DMS 273 (cell line): ENCODE results near the gene ATOH8.

Experiments used
- DNase-seq: peaks from one replicate; lab custom pipeline; 2025; ENCODE audit not compliant: unreplicated experiment; lab: John Stamatoyannopoulos, UW

The ATOH8 gene

DNA sequence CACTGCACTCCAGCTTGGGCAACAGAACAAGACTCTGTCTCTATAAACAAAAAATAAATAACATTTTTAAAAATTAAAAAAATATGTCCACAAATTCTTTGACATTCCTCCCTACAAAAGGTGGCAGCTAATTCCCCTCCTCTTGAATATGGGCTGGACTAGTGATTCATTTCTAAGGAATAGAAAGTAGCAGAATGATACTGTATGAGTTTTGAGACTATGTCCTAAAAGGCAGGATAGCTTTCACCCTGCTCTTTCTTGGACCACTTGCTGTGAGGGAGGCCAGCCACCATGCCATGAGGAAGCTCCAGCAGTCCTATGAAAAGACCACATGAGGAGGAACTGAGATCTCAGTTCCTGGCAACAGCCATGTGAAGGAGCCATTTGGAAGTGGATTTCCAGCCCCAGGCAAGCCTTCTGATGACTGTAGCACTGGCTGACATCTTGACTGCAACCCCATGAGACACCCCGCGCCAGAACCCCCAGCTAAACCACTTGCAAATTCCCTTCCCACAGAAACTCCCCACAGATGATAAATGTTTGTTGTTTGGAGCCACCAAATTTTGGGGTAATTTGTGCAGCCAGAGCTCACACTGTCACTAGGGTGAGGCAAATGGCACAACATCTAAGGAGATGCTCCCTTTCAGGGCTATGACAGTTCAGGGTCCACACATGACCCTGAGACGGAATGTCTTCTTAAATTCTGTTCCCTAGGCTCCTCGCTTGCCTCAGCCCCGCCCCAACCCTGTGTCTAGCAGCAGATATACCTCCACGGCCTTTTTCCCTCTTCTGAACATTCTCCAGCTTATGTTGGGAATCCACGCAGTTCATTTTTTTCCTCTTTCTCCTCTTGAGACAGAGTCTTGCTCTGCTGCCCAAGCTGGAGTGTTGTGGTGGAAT is 17.1 kb upstream of the ATOH8 start:
- DNase-seq = no peak

DNA sequence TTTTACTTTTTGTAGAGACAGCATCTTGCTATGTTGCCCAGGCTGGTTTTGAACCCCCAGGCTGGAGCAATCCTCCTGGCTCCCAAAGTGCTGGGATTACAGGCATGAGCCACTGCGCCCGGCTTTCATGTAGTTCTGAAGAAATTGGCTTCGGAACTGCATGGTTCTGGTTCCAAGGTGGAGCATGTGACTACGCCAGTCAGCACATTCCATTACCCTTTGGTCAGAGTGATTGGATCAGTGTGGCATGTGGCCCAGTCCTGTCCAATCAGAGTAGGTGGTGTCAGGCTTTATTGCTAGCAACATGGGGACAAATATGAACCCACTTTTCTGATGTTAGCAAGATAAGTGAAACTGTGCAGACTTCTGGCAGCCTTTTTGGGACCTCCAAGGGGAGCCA is 16.3 kb upstream of the ATOH8 start:
- no peak for DNase-seq

DNA sequence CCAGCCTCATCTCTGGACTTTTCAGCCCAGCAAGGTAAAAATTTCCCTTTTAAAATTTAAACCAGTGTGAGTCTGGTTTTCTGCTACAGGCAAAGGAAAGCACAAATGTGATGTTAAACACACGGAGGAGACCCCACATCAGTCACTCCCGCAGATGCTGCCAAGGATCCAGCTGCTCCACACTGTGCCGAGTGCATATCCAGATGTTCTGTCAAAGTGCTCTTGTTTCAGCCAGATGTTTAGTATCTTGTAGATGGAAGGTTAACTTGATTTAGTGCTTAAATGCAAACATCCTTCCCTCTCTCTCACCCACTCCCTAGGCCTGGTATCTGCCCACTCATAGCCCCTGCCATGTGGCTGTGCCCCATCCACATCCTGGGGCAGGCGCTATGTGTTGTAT is 15.8 kb upstream of the ATOH8 start:
- DNase-seq = no peak

DNA sequence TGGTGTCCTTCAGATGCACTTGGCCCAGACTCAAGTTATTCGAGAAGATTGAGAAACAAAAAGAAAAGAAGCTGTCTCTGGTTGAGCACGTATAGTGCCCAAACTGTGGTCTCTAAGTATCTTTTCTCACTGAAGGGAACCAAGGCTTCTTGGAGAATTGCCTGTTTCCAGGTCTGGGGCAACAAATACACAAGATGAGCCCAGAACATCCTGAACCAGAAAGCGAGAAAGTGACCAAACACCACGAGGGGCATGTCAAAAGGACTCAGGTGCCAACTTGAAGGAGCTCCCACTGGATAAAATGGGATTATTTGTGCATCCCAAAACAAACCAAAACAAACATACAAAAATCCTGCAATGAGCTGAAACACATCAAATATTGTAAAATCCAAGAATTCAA is 13.6 kb upstream of the ATOH8 start:
- no peak for DNase-seq

DNA sequence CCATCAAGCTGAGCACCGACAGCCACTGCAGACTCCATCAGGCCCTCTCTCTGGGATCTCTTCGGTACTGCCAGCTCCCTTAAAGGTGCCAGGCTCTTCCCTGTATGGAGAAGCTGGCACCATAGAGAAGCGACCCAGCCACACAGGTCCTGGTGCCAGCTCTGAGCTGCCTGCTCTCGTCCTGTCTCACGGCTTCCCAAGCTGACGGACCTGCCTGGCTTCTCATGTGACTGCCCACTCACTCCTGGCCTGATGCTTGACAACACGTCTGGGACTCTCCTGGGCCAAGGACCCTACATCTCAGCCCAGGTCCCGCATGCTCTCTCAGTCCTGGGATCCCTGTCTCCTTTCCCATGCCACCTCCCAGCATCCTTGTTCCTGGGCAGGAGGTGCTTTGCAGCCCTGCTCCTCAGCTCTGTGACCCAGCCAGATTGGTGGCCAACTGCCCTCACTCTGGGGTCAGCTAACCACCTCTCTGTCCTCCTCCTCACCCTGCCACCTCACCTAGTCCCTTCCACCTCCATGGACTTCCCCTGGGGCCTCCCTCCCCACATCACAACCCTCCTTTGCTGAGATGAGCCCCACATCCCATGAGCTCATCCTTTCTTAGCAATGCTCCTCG is 12.5 kb upstream of the ATOH8 start:
- no peak for DNase-seq

DNA sequence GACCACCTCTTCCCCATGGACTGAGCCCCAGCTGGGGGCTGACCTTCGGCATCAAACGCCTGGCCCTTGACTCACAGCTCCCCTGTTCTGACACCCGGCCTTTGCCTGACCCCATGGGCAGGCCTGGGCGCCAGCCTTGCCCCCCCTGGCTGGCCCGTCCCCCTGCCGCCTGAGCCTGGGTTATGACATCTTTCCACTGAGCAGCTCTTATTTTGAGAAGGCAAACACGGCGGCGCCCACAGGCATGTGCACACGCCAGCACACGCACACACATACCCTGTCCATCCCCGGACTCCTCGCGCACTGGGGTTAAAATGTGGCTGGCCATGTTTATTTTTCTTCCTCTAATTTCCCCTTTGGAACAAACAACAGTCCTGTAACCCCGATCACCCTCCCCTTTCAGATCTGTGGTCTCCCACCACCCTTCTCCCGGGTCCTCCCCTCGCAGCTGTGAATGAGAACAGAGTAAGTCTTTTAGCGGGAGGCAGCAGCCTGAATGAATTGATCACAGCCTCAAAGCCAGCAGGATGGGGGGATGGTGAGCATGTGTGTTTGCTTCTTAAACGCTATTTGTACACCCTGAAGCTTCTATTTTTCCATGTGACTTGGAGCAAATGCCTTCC is 11.8 kb upstream of the ATOH8 start:
- peak; percentile 88 for DNase-seq

DNA sequence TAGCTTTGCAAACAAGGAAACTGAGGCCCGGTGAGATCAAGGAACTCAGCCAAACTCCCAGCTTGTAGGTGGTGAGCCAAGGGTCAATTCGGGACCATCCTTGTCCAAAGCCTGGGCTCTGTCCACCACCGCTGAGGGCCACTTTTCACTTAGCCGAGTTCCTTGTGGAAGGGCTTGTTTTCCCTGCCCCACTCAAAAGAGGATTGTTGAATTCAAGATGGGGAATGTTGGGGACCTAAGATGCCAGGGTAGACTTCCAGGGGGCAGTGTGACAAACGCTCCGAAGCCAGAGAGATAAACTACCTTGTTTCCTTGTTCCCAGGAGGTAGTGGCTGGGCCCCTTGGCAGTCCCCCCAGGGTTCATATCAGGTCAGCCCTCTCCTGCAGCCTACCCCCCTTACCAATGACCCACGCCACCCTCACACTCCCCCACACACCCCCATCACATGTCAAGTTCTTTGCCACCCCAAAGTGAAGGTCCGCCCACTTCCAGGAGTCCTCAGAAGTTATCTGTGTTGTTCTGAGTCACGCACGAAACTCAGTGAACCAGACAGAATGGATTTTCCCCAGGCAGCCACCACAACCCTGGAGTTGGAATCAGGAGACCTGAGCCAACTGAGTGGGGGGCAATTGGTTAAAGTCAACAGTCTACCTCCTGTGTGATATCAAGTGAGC is 10.3 kb upstream of the ATOH8 start:
- DNase-seq = no peak

DNA sequence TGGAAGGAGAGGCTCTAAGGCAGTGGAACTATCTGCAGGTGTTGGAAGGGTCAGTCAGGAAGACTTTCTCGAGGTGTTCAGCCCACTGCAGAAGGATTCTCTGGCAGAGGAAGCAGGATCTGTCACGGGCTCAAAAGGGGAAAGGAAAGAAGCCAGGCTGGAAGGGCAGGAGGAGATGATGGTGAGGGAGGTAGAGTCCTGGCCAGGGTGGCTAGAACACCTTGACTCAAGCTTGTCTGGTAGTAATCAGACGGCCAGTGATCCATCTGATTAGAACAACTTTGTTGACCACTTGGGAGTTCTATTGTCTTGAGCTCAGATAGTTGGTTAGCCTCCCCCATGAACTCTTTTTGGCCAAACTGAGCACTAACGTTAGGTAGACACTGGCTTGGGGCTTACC is 9.7 kb upstream of the ATOH8 start:
- DNase-seq = no peak

DNA sequence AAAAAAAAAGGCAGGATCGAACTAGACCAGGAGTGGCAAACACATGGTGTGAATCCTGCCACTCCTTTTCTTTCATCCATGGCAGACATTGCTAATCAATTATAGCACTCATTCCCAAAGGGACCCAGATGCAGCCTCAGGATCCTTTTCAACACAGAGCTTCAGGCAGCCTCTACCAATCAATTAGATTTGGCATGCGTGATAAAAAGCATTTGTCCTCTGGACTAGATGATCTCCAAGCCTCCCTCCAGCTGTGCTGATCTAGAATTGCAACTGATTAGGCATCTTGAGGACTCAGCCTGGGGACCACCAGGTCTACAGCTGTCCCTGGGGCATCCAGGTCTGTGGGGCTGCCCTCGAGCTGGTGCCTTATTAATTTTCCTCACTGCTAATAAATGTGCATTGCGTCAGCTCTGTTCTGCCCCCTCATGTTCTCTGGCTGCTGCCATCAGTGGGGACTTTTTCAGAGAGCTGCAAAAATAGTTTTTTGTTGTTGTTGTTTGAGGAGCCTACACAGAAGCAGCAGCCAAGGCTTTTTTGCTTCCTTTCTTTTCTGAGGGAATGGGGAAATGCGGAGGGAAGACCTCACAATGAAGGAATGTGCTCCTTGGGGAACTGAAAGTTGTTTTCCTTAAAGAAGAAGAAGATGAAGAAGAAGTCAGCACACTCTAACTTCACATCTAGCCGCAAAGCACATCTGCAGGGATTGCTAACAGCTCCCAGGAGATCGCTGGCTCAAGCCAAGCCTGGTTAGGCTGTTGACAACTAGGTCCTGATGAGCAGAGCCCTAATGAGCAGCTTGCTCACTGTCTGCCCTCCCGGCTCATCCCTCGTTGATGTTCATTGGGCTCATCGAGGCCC is 8.8 kb upstream of the ATOH8 start:
- DNase-seq = peak; percentile 77

DNA sequence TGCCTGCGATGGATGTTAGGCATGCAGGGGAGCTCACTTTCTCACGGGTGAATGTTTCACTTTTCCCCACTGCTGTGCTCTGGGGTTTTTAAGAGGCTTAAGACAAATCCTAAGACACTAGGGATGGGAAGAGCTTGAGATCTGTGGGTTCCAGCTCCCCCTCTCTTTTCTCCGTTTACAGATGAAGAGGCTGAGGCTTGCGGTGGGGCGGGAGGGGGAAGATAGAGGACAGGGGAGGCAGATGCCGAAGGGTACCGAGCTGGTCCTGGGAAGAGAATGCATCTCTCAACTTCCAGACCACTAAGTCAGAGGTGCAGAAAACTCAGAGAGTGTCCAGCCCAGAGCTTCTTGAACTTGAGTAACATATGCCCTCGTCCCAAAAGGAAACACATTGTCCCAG is 8.2 kb upstream of the ATOH8 start:
- DNase-seq = no peak

DNA sequence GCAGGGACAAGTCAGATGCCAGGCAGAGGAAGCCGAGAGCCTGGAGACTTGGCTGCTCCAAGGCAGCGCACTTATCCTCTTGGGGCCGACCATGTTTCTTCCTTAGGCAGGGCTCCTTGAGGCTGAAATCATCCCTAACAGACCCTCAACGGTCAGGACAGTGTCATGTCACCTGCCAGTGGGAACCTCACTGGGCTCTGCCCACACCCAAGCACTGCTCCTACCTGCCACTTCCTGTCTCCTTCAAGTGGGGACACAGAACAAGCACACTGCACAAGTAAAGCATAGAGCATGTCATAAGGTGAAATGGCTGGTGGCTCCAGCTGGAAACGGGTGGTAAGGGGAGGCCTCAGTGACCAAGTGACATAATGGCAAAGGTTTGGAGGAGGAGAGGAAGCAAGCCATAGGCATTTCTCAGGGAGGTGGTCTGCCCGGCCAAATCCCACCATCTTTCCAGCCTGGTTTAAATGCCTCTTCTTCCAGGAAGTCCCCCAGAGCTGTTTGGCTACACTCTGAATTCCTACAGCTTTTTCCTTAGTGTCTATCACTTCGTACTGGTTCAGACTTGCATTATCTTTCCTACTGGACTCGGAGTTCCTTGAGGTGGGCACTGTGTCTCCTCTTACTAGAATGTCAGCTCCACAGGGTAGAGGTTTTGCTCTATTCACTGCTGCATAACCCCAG is 7.3 kb upstream of the ATOH8 start:
- no peak for DNase-seq

DNA sequence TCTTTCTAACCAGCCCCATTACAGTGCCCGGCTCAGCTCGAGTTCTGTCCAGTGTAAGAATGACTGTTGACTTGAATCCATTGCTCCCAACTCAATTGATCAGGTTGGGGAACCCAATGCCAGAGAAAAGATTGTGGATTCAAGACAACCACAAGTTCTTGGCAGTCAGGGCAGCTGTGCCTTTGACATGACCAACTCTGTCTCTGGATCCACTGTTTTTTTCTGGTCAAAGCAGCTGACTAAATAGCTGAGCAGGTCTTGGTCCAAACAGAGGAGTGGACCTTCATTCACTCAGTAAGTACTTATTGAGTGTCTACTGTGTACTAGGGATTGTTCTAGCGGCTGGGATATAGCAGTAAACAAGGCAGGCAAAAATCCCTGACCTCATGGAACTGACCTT is 6.3 kb upstream of the ATOH8 start:
- DNase-seq = no peak

DNA sequence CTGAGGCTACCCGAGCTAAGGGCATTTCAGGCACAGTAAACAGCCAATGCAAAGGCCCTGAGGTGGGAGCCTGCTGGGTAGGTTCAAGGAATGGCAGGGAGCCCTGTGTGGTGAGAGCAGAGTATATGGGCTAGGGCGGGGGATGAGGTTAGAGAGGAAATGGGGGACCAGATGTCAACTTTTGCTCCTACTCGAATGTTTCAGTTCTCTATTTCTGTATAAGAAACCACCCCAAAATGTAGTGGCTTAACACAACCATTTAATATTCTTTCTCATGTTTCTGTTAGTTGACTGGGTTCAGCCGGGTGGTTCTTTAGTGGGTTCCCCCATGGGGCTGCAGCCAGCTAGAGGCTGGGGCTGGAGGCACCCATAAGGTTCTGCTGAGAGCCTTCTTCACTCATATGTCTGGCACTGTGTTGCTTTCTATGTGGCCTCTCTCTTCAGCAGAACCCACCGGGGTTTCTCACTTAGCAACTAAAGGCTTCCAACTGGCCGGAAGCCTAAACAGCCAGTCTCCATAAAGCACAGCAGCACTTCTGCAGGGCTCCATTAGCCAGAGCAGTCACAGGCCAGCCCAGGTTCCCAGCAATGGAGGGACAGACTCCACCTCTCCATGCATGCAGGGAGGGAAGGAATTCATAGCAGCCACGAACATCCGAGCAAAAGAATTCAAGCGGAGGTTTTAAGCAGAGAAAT is 5.6 kb upstream of the ATOH8 start:
- no peak for DNase-seq

DNA sequence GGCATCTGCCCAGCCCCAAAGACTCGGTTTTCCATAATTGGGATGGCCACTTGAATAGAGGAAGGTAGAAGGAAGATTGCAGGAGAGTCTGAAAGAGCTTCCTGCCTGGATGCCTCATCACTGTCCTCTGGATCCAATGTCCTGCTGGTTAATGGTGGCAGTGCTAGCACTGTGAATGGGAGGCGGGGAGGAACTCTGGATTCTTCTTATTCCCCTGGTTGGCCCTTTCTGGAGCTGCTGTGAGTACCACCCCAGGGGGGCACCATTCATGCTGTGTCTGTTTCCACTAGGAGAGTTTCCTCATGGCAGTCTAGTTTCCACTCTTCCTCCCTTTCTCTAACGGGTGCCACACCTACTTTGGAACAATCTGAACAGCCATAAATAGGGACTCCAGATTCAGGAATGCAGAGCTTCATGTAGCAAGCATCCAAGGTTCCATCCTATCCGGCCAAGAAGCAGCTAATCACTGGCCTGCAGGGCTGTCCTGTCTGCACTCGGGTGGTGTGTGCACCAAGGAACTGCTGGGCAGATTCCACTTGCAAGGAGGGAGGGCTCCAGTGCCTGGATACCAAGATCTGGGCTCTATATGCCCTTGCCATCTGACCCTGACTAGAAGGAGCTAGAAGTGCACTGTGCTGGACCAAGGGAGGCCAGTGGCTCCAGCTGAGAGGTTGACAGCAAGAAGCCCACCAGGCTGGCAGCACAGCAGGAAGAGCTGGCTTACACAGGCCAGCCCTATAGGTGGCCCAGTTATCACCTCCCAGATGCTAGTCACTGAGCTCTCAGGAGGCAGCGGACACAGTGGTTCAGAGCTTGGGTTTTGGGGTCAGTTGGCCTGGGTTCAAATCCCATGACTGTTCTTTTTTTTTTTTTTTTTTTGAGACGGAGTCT is 4.6 kb upstream of the ATOH8 start:
- no peak for DNase-seq

DNA sequence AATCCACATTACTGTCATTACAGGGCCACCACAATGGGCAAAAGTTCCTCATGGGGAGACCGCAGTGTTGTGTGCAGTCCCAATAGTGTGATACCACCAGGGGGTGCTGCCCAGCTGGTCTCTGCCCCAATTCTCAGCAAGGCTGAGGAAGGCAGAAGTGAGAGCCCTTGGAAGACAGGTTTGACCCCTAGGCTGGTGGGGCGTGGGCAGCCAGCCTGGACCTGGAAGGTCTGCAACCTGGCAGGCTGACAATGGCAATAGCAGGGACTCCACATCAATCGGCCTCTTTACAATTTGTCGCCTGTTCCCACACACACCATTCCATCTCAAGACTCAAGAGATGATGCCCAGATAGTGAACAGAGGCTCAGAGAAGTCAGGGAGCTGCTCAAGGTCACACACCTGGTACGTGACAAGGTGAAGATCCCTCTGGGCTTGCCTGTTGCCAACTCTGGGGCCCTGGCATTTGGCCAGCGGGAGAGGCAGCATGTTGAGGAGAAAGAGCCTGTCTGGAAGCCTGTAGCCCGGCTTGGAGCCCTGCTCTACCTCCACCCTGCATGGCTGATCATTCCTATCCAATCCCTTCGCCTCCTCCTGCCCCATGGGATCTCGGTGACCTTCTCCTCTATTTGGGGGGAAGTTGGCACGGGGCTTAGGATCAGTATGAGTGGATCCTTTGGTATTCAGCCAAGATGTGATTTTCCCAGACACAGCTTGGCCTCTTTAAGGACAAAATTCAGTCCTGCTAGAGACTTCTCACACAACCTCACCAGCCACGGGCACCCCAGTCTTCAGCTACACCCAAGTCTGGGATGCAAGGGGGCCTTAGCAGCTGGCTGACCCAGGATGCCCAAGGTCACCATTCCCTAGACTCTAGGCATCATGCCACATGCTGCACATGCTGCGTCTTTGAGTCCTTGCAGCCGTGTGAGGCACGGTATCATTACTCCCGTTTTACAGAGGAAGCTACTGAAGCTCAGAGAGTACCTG is 2.9 kb upstream of the ATOH8 start:
- peak; percentile 83 for DNase-seq

DNA sequence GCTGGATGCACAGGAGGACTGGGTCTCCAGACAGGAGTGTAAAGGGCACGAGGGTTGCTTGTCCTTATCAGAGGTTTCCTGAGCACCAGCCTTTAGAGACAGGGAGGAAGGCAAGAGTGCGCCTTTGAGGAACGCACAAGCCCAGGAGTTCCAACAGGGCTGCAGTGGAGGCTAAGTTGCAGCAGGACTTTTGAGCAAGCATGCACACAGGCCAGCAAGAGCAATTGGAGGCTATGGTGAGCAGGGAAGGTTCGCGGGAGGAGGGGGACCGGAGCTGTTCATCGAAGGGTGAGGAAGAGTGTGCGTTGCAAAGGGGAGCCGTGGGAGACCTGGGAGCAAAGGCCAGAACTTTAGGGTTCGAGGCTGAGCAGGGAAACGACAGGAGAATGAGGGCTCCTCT is 2.2 kb upstream of the ATOH8 start:
- no peak for DNase-seq

DNA sequence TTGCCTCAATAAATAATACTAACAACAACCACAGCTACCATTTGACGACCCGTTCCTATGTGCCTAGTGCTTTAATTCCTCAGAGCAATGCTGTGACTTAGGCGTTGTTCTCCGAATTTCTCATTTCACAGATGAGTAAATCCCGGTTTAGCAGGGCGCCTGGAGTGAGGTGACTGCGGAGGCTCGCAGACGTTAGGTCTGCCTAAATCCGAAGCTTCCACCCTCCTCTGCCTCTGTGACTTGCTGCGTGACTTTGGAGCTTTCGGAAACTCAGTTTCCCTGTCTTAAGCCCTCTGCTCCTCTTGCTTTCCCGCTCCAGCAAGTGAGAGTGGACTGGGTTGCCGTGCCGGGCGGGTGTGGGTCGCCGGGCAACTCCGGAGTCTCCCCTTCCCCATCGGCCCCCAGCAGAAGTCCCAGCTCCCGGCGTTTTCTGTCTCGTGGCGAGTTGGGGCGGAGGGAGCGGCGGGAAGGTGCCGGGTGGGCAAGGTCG is 711 bp upstream of the ATOH8 start:
- peak; percentile 62 for DNase-seq
